Measurements from ENCODE around the gene CADM1.

GRCh38 chr11:115502636-115503082, 1.6 kb downstream of the CADM1 start:
- TF ChIP-seq POLR2A (IDR thresholded peaks at IDR 0.05) (no peak), POLR2AphosphoS5 (IDR thresholded peaks at IDR 0.05) (no peak), EP300 (IDR thresholded peaks at IDR 0.05) (no peak)
- TF ChIP-seq, protein P1, sequence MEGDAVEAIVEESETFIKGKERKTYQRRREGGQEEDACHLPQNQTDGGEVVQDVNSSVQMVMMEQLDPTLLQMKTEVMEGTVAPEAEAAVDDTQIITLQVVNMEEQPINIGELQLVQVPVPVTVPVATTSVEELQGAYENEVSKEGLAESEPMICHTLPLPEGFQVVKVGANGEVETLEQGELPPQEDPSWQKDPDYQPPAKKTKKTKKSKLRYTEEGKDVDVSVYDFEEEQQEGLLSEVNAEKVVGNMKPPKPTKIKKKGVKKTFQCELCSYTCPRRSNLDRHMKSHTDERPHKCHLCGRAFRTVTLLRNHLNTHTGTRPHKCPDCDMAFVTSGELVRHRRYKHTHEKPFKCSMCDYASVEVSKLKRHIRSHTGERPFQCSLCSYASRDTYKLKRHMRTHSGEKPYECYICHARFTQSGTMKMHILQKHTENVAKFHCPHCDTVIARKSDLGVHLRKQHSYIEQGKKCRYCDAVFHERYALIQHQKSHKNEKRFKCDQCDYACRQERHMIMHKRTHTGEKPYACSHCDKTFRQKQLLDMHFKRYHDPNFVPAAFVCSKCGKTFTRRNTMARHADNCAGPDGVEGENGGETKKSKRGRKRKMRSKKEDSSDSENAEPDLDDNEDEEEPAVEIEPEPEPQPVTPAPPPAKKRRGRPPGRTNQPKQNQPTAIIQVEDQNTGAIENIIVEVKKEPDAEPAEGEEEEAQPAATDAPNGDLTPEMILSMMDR (IDR thresholded peaks at IDR 0.05): no peak

All from stomach (tissue), 4 donors.